ENCODE results near the gene PEX5L. TPM values are rescaled to one million over a fixed set of nuclear protein-coding genes. Genes with fewer than 3 reads are reported as not detected.

The PEX5L gene
- polyA plus RNA-seq, 2 of the 4 experiments (the other 2 are of a cell fraction) = 0.06 to 0.08 TPM

DNA sequence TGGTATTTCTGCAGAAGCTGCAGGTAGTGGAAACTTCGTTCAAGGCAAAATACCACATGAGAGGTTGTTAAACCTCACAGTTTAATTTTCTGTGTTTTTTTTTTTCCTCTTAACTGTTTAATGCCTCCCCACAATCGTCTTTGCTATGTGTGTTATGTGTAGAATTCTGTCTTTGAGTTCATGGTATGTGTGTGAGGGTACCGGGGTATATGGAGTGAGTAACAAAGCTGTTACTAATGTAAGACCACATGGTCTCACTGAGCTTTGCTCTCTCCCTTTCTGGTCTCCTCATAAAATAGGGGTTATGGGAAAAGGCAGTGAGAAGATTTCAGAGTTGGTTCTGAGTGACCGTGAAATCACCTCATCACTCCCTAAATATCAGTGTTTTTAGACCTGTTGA, 240.3 kb downstream of the PEX5L start:
- DNase-seq (ENCODE audit: low read depth in 1 of 2, low spot score in 1 of 2) (no peak), ATAC-seq (no peak), FAIRE-seq (no peak)
- 66% methylated on average over 4 of the region's 4 CpGs for WGBS (ENCODE audit: missing lambda C conversion rate)
- H3K9me3 ChIP-seq = no peaks in the 10 kb centered on the region
- no peak overlapping the region for H3K4me3 ChIP-seq
- CTCF ChIA-PET = no interaction called here
- H3K4me2 ChIP-seq = no peak overlapping the region
- peaks cover under 1% of the 10 kb centered on the region; the same call in 1 of the 3 replicates for H3K4me1 ChIP-seq
- no peak for TF ChIP-seq RARB (CRISPR knock-in tag; IDR thresholded peaks at IDR 0.05)
- TF ChIP-seq TP53 (CRISPR knock-in tag; IDR thresholded peaks at IDR 0.05) = no peak
- TF ChIP-seq PHF8 (IDR thresholded peaks at IDR 0.05; ENCODE audit: borderline replicate concordance, low read depth) = no peak
- no peak for TF ChIP-seq POLR2AphosphoS2 (conservative IDR thresholded peaks at IDR 0.05; ENCODE audit: low read length)
- no peak for TF ChIP-seq TFCP2L1 (CRISPR knock-in tag; IDR thresholded peaks at IDR 0.05)
- no peak overlapping the region for H3K27ac ChIP-seq
- POLR2A ChIA-PET = no interaction called here

DNA sequence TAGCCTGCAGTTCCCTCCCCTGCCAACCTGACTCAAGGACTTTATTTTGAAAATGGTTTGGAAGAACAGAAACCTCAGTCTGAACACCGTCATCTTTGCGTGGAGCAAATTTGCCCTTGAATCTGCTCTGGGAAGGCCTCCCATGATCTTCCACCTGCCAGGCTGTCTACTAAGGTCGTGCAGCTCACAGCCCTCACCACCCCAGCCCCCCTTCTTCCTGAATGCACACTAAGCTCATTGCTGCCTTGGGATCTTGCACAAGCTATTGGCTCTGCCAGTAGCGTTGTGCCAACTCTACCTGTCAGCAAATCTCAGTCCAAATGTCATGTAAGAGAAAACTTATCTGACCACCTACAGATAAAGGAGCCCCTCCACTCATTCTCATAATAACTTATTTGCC, 242.4 kb downstream of the PEX5L start:
- 76% methylated on average over 4 of the region's 4 CpGs for WGBS (ENCODE audit: missing lambda C conversion rate)
- POLR2A ChIA-PET = no interaction called here
- CTCF ChIA-PET = interaction anchor here (2.9 kb wide), 1 partner anchor 26 kb away, joined by 7 read pairs; no protein-coding TSS in a partner anchor
- H3K4me3 ChIP-seq = no peak overlapping the region
- ATAC-seq (no peak), FAIRE-seq (no peak), DNase-seq (ENCODE audit: low read depth in 1 of 2, low spot score in 1 of 2) (no peak)
- H3K27ac ChIP-seq = no peak overlapping the region
- H3K4me1 ChIP-seq = no peaks in the 10 kb centered on the region
- H3K9me3 ChIP-seq = no peaks in the 10 kb centered on the region
- no peak overlapping the region for H3K4me2 ChIP-seq
- no peak for TF ChIP-seq CHD2 (IDR thresholded peaks at IDR 0.05; ENCODE audit: low read length, partially characterized antibody)
- TF ChIP-seq NR3C1 (IDR thresholded peaks at IDR 0.05) = no peak
- no peak for TF ChIP-seq SREBF2 (IDR thresholded peaks at IDR 0.05)
- TF ChIP-seq, protein P1, sequence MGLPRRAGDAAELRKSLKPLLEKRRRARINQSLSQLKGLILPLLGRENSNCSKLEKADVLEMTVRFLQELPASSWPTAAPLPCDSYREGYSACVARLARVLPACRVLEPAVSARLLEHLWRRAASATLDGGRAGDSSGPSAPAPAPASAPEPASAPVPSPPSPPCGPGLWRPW (IDR thresholded peaks at IDR 0.05) = no peak

DNA sequence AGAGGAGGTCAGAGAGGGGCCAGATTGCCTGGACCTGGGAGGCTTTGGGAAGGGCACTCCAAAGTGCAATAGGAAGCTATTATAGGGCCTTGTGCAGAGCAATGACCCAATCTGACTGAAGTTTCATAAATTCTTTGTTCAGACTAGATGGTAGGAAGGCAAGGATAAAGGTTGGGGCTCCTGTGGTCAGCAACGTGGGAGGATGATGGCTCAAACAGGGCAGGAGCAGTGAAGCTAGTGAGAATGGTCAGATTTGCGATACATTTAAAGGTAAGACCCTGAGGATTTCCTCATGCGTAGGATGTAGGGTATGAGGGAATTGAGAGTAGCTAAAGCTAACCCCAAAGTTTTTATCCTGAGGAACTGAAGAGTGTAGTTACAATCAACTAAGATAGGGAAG, 244.9 kb downstream of the PEX5L start:
- POLR2A ChIA-PET = no interaction called here
- Histone ChIP-seq H3K4me1 (no peaks in the 10 kb centered on the region), H3K4me2 (no peak overlapping the region), H3K27ac (no peak overlapping the region), H3K4me3 (no peak overlapping the region), H3K9me3 (no peaks in the 10 kb centered on the region)
- WGBS (ENCODE audit: missing lambda C conversion rate) = 91% methylated on average over 3 of the region's 3 CpGs
- FAIRE-seq = no peak
- CTCF ChIA-PET = interaction anchor here (2.9 kb wide), 1 partner anchor 24 kb away, joined by 7 read pairs; no protein-coding TSS in a partner anchor
- TF ChIP-seq MAZ (IDR thresholded peaks at IDR 0.05; ENCODE audit: borderline replicate concordance, low read depth, low read length) (no peak), CBX8 (IDR thresholded peaks at IDR 0.05) (no peak), CHD2 (IDR thresholded peaks at IDR 0.05; ENCODE audit: low read length, partially characterized antibody) (no peak), SREBF2 (IDR thresholded peaks at IDR 0.05) (no peak), NPAS2 (CRISPR knock-in tag; IDR thresholded peaks at IDR 0.05; ENCODE audit: borderline replicate concordance) (no peak), NFE2L2 (conservative IDR thresholded peaks at IDR 0.05; ENCODE audit: low read length) (no peak), JUNB (IDR thresholded peaks at IDR 0.05) (no peak), JUN (IDR thresholded peaks at IDR 0.05) (no peak), FOXS1 (CRISPR knock-in tag; IDR thresholded peaks at IDR 0.05) (no peak), EHMT2 (IDR thresholded peaks at IDR 0.05; ENCODE audit: low read depth) (no peak), RCOR1 (IDR thresholded peaks at IDR 0.05; ENCODE audit: low read depth, low read length) (no peak), RFX5 (IDR thresholded peaks at IDR 0.05) (no peak), RARB (CRISPR knock-in tag; IDR thresholded peaks at IDR 0.05) (no peak), CEBPB (IDR thresholded peaks at IDR 0.05) (no peak)
- TF ChIP-seq, protein P2, sequence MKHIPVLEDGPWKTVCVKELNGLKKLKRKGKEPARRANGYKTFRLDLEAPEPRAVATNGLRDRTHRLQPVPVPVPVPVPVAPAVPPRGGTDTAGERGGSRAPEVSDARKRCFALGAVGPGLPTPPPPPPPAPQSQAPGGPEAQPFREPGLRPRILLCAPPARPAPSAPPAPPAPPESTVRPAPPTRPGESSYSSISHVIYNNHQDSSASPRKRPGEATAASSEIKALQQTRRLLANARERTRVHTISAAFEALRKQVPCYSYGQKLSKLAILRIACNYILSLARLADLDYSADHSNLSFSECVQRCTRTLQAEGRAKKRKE (CRISPR knock-in tag; IDR thresholded peaks at IDR 0.05; ENCODE audit: low read depth) = no peak
- TF ChIP-seq, protein P3, sequence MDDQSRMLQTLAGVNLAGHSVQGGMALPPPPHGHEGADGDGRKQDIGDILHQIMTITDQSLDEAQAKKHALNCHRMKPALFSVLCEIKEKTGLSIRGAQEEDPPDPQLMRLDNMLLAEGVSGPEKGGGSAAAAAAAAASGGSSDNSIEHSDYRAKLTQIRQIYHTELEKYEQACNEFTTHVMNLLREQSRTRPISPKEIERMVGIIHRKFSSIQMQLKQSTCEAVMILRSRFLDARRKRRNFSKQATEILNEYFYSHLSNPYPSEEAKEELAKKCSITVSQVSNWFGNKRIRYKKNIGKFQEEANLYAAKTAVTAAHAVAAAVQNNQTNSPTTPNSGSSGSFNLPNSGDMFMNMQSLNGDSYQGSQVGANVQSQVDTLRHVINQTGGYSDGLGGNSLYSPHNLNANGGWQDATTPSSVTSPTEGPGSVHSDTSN (IDR thresholded peaks at IDR 0.05) = no peak
- TF ChIP-seq, protein P4, sequence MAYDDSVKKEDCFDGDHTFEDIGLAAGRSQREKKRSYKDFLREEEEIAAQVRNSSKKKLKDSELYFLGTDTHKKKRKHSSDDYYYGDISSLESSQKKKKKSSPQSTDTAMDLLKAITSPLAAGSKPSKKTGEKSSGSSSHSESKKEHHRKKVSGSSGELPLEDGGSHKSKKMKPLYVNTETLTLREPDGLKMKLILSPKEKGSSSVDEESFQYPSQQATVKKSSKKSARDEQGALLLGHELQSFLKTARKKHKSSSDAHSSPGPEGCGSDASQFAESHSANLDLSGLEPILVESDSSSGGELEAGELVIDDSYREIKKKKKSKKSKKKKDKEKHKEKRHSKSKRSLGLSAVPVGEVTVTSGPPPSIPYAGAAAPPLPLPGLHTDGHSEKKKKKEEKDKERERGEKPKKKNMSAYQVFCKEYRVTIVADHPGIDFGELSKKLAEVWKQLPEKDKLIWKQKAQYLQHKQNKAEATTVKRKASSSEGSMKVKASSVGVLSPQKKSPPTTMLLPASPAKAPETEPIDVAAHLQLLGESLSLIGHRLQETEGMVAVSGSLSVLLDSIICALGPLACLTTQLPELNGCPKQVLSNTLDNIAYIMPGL (CRISPR knock-in tag; IDR thresholded peaks at IDR 0.05; ENCODE audit: borderline replicate concordance) = no peak
- TF ChIP-seq, protein P5, sequence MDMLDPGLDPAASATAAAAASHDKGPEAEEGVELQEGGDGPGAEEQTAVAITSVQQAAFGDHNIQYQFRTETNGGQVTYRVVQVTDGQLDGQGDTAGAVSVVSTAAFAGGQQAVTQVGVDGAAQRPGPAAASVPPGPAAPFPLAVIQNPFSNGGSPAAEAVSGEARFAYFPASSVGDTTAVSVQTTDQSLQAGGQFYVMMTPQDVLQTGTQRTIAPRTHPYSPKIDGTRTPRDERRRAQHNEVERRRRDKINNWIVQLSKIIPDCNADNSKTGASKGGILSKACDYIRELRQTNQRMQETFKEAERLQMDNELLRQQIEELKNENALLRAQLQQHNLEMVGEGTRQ (IDR thresholded peaks at IDR 0.05) = no peak
- no peak for ATAC-seq
- no peak for DNase-seq (ENCODE audit: low read depth in 1 of 2, low spot score in 1 of 2)

Data from A549 (cell line).